ENCODE results near the gene MMP23B. TPM values are rescaled to one million over a fixed set of nuclear protein-coding genes. Genes with fewer than 3 reads are reported as not detected.
"Not testable (repeated sequence)": the region's sequence is repeated elsewhere in the genome, so short reads cannot be mapped to it uniquely, and the experiment has no call there.

The MMP23B gene
- total and polyA plus RNA-seq, 9 donors, result 0.88 to 128 (median 67.3) TPM

- WGBS, 3 donors, result 0 to 1% (median 0%) methylated on average over 60 to 64 of the region's 96 CpGs
- peak within 1 kb of the TSS; percentile 88 to 100 for H3K27ac ChIP-seq
- TF ChIP-seq, protein P1, sequence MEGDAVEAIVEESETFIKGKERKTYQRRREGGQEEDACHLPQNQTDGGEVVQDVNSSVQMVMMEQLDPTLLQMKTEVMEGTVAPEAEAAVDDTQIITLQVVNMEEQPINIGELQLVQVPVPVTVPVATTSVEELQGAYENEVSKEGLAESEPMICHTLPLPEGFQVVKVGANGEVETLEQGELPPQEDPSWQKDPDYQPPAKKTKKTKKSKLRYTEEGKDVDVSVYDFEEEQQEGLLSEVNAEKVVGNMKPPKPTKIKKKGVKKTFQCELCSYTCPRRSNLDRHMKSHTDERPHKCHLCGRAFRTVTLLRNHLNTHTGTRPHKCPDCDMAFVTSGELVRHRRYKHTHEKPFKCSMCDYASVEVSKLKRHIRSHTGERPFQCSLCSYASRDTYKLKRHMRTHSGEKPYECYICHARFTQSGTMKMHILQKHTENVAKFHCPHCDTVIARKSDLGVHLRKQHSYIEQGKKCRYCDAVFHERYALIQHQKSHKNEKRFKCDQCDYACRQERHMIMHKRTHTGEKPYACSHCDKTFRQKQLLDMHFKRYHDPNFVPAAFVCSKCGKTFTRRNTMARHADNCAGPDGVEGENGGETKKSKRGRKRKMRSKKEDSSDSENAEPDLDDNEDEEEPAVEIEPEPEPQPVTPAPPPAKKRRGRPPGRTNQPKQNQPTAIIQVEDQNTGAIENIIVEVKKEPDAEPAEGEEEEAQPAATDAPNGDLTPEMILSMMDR (IDR thresholded peaks at IDR 0.05), result peak in 2 of 3 donors; percentile 37 to 45
- peak; percentile 68 for TF ChIP-seq EP300 (IDR thresholded peaks at IDR 0.05)
- peak; percentile 63 for TF ChIP-seq POLR2A (IDR thresholded peaks at IDR 0.05)
- intact Hi-C loops (cut with DNase I); H3K36me3 ChIP-seq; H3K4me1 ChIP-seq (ENCODE audit: insufficient read depth); H3K9me3 ChIP-seq; H3K27me3 ChIP-seq: not testable (repeated sequence)
- peak within 1 kb of the TSS; percentile 74 for H3K4me3 ChIP-seq
- peak; percentile 93 to 99 (median 95) for DNase-seq
Observed at GRCh38 chr1:1658583-1659549, 26.9 kb downstream of the MMP23B start, which contains the start of gene CDK11B. CDK11B (minus strand) TSS chr1:1659004; CDS start chr1:1657485, 1,519 bp downstream.

GRCh38 chr1:1662392-1662791, 30.4 kb downstream of the MMP23B start:
- intact Hi-C loops (cut with DNase I); H3K27me3 ChIP-seq; H3K27ac ChIP-seq; H3K36me3 ChIP-seq; DNase-seq; H3K4me1 ChIP-seq (ENCODE audit: insufficient read depth); H3K4me3 ChIP-seq; H3K9me3 ChIP-seq: not testable (repeated sequence)
- 74 to 82% (median 79%) methylated on average over 7 to 9 of the region's 9 CpGs for WGBS, 3 donors

DNA sequence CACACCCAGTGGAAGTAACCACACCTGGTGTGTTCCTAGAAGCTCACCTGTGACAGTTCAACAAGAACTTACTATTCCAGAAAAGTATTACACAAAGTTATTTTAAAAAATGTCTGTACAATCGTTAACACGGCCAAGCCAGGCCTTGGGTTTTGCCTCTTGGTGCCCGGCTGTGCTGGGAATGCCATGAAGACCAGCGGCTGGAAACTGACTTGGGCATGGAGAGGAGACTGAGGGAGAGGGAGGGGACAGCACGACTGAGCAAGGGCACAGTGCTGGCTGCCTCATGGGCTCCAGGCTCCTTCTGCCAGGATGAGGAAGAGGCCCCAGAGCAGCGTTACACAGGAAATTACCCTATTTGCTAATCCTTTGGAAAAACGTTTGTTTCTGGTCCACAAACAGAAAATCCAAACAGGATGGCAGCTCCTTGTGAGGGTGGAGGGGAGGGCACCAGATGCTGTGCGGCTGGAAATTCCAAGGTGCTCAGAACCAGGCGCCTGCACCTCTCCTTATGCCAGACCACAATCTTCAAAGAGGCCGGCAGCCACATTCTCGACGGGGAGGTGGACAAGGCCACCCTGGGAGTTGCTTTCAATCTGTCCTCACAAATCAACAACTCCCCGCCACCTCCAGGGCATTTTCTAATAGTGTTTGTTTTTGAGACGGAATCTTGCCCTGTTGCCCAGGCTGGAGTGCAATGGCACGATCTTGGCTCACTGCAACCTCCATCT, 31.0 kb downstream of the MMP23B start:
- WGBS, 3 donors, result 67 to 77% (median 72%) methylated on average over 15 of the region's 15 CpGs
- H3K27ac ChIP-seq; H3K27me3 ChIP-seq; H3K36me3 ChIP-seq; H3K4me1 ChIP-seq (ENCODE audit: insufficient read depth); H3K4me3 ChIP-seq; intact Hi-C loops (cut with DNase I); H3K9me3 ChIP-seq: not testable (repeated sequence)
- peak in 2 of 5 donors; percentile 20 to 23 for DNase-seq

DNA sequence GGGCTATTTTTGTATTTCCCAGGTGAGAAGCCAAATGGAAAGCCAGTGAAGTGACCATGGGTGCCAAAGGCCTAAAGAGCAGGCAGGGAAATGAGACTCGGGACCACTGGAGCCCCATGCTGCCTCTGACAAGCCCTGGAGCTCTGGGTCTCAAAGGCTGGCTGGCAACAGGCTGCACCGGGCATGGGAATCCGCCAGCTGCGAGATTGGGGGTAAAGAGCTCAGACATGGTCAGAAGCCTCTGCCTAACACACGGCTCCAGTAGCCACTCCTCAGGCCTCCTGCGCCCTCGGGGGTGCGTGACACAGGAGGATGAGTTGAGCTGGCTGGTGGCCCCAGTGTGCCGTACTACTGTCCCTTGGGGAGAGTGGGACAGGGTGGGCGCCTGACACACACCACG, 32.3 kb downstream of the MMP23B start:
- H3K36me3 ChIP-seq; H3K27me3 ChIP-seq; H3K9me3 ChIP-seq; H3K4me3 ChIP-seq; H3K27ac ChIP-seq; intact Hi-C loops (cut with DNase I); H3K4me1 ChIP-seq (ENCODE audit: insufficient read depth): not testable (repeated sequence)
- DNase-seq, result peak in 1 of 5 donors; percentile 13
- WGBS, 3 donors, result 72 to 78% (median 73%) methylated on average over 4 to 7 of the region's 11 CpGs

DNA sequence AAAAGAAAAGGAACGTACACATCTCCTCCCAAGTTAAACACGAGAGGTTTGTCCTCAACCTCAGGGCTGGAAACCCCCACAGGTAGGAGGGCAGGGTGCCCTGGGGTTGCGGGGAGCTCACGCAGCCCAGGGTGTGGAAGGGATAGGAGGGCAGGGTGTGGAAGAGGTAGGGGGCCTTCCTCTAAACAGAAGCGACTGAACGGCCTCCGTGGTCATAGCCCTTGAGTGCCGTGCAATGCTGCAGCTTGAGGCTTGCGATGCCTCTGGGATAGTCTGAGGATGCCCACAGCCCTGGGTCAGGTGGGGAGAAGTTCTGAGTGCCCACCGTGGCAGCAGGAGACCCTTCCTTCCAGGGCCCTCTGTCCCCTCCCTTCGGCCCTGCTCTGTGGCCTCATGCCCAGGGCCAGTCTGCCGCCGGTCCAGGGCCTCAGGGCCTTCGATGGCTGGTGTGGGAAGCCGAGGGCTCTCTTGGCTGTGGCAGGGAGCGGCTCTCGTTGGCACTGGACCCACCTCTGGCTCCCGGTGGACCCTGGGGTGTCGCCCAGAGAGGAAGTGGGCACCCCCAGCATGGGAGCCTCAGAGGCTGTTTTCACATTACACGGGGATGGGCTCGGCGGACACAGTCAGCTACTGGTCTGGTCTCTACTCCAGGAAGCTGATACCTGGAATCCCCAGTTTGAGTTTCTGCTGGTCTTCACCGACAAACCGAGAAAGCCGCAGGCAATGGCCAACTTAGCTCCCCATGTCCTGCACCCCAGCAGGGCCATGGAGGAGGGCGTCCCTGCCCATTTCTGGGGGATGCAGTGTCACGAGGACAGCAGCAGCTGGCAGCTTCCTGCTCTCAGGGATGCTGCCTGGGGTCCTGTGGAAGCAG, 33.2 kb downstream of the MMP23B start:
- 84 to 91% (median 86%) methylated on average over 27 of the region's 27 CpGs for WGBS, 3 donors

More for the DNA sequence above, 33.2 kb downstream of the MMP23B start:
- Histone ChIP-seq H3K9me3 (no peaks in the 10 kb centered on the region), H3K4me1 (ENCODE audit: insufficient read depth) (no peaks in the 10 kb centered on the region), H3K4me3 (no peak overlapping the region), H3K36me3 (no peaks in the 10 kb centered on the region), H3K27me3 (no peaks in the 10 kb centered on the region), H3K27ac (no peak overlapping the region)
- DNase-seq, result peak in 2 of 5 donors; percentile 27 to 39
- intact Hi-C loops (cut with DNase I), result loop anchor here in 1 of 4 donors (5.0 kb wide), 1 partner anchor 62 kb away; no protein-coding TSS in a partner anchor
- TF ChIP-seq, protein P1 (IDR thresholded peaks at IDR 0.05), result no peak

Data from ovary (tissue), 9 donors.